ENCODE results near the gene SPNS2.
A peak's percentile ranks its signal among the peaks of the same experiment; 100 is the strongest.

SPNS2 gene

GRCh38 chr17:4565209-4566141 lies 66.8 kb downstream of the SPNS2 start (continued):
- TF ChIP-seq POU6F1 (CRISPR knock-in tag; IDR thresholded peaks at IDR 0.05; ENCODE audit: borderline replicate concordance, low read depth) (no peak), ZFP30 (CRISPR knock-in tag; IDR thresholded peaks at IDR 0.05) (no peak), OSR1 (CRISPR knock-in tag; IDR thresholded peaks at IDR 0.05) (no peak), ZNF565 (CRISPR knock-in tag; conservative IDR thresholded peaks at IDR 0.05; ENCODE audit: low read depth) (no peak), ARNTL (CRISPR knock-in tag; IDR thresholded peaks at IDR 0.05; ENCODE audit: borderline replicate concordance, low read depth) (no peak)

DNA sequence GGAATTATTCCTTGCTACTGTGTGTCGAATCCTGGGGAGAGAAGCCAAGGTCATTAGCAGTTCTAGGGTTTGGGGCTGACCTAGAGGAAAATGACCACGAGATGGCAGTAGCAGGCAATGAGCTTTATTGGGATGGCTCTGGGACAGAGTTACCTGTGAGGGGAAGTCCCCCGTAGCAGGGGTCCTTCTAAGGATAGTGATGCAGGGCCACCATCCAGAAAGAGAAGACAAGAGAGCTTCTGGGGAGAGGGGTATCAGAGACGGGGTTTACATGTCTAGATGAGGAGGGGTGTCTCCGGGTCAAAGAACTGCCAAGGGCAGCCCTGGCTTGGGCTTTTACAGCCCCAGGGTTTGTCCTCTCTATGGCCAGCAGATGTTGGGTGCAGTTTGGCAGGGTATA lies 68.1 kb downstream of the SPNS2 start:
- ATAC-seq = peak; percentile 93
- TF ChIP-seq ZNF565 (CRISPR knock-in tag; conservative IDR thresholded peaks at IDR 0.05; ENCODE audit: low read depth) (no peak), ZFP3 (CRISPR knock-in tag; IDR thresholded peaks at IDR 0.05) (no peak)

DNA sequence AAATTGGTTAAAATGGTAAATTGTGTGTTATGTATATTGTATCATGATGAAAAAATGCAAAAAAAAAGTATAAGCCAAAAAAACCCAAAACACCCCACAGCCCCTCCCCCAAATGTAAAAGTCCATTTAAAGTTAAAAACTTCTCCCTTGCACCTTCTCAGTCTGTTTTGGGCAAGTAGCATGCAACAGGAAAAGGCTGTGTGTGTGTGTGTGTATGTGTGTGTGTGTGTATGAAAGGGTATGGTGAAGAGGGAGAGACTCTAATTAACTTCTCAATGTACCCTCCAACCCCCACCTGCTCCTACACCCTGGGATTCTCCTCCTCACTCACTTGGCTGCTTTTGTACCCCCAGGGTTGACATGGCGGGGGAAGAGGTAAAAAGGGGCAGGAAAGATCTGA lies 70.9 kb downstream of the SPNS2 start:
- no peak for ATAC-seq

DNA sequence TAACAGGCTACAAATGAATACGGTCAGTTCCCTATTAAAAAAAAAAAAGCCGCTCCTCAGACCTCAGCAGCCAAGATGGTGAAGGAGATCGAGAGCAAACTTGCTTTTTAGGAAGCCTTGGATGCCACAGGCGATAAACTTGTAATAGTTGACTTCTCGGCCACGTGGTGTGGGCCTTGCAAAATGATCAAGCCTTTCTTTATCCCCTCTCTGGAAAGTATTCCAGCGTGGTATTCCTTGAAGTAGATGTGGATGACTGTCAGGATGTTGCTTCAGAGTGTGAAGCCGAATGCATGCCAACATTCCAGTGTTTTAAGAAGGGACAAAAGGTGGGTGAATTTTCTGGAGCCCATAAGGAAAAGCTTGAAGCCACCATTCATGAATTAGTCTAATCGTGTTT lies 73.5 kb downstream of the SPNS2 start:
- TF ChIP-seq POU6F1 (CRISPR knock-in tag; IDR thresholded peaks at IDR 0.05; ENCODE audit: borderline replicate concordance, low read depth) = no peak
- TF ChIP-seq ZFP30 (CRISPR knock-in tag; IDR thresholded peaks at IDR 0.05) = no peak
- no peak for TF ChIP-seq SNAI2 (CRISPR knock-in tag; IDR thresholded peaks at IDR 0.05)
- no peak for TF ChIP-seq ZNF70 (CRISPR knock-in tag; IDR thresholded peaks at IDR 0.05)
- TF ChIP-seq, protein P1, sequence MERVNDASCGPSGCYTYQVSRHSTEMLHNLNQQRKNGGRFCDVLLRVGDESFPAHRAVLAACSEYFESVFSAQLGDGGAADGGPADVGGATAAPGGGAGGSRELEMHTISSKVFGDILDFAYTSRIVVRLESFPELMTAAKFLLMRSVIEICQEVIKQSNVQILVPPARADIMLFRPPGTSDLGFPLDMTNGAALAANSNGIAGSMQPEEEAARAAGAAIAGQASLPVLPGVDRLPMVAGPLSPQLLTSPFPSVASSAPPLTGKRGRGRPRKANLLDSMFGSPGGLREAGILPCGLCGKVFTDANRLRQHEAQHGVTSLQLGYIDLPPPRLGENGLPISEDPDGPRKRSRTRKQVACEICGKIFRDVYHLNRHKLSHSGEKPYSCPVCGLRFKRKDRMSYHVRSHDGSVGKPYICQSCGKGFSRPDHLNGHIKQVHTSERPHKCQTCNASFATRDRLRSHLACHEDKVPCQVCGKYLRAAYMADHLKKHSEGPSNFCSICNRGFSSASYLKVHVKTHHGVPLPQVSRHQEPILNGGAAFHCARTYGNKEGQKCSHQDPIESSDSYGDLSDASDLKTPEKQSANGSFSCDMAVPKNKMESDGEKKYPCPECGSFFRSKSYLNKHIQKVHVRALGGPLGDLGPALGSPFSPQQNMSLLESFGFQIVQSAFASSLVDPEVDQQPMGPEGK (CRISPR knock-in tag; IDR thresholded peaks at IDR 0.05; ENCODE audit: borderline replicate concordance) = no peak
- no peak for TF ChIP-seq TOX (CRISPR knock-in tag; IDR thresholded peaks at IDR 0.05; ENCODE audit: borderline replicate concordance)
- TF ChIP-seq CSDC2 (CRISPR knock-in tag; IDR thresholded peaks at IDR 0.05) = no peak
- no peak for TF ChIP-seq OSR1 (CRISPR knock-in tag; IDR thresholded peaks at IDR 0.05)
- no peak for TF ChIP-seq RARB (CRISPR knock-in tag; IDR thresholded peaks at IDR 0.05)
- no peak for TF ChIP-seq GLIS3 (CRISPR knock-in tag; IDR thresholded peaks at IDR 0.05)
- no peak for TF ChIP-seq ISL1 (CRISPR knock-in tag; IDR thresholded peaks at IDR 0.05)
- no peak for TF ChIP-seq ZNF8 (CRISPR knock-in tag; IDR thresholded peaks at IDR 0.05)
- no peak for TF ChIP-seq ESRRG (CRISPR knock-in tag; IDR thresholded peaks at IDR 0.05)
- TF ChIP-seq CSRNP3 (CRISPR knock-in tag; IDR thresholded peaks at IDR 0.05) = no peak
- TF ChIP-seq TCF4 (CRISPR knock-in tag; IDR thresholded peaks at IDR 0.05; ENCODE audit: borderline replicate concordance) = no peak
- TF ChIP-seq BACH2 (CRISPR knock-in tag; IDR thresholded peaks at IDR 0.05; ENCODE audit: borderline replicate concordance) = no peak
- TF ChIP-seq, protein P2, sequence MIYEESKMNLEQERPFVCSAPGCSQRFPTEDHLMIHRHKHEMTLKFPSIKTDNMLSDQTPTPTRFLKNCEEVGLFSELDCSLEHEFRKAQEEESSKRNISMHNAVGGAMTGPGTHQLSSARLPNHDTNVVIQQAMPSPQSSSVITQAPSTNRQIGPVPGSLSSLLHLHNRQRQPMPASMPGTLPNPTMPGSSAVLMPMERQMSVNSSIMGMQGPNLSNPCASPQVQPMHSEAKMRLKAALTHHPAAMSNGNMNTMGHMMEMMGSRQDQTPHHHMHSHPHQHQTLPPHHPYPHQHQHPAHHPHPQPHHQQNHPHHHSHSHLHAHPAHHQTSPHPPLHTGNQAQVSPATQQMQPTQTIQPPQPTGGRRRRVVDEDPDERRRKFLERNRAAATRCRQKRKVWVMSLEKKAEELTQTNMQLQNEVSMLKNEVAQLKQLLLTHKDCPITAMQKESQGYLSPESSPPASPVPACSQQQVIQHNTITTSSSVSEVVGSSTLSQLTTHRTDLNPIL (CRISPR knock-in tag; IDR thresholded peaks at IDR 0.05; ENCODE audit: low read depth) = no peak
- TF ChIP-seq ARNTL (CRISPR knock-in tag; IDR thresholded peaks at IDR 0.05; ENCODE audit: borderline replicate concordance, low read depth) = no peak
- TF ChIP-seq ZNF565 (CRISPR knock-in tag; conservative IDR thresholded peaks at IDR 0.05; ENCODE audit: low read depth) = no peak
- no peak for ATAC-seq

More for the DNA sequence above, 70.9 kb downstream of the SPNS2 start:
- TF ChIP-seq TCF4 (CRISPR knock-in tag; IDR thresholded peaks at IDR 0.05; ENCODE audit: borderline replicate concordance) = no peak
